GM19035 (cell line): ENCODE measurements around the gene MST1R.
"Not testable (repeated sequence)": the region's sequence is repeated elsewhere in the genome, so short reads cannot be mapped to it uniquely, and the experiment has no call there.

Experiments
- ATAC-seq: cut with Tn5 transposase; IDR thresholded peaks from one replicate; pipeline ENCODE4 v1.9.1; 2021; ENCODE audit not compliant: unreplicated experiment

Gene MST1R

GRCh38 chr3:49912881-49913281 is 9.2 kb upstream of the MST1R start:
- ATAC-seq, result no peak

- ATAC-seq, result no peak
These were observed 7.9 kb upstream of the MST1R start for GRCh38 chr3:49911611-49912010.

- no peak for ATAC-seq
These were observed 7.4 kb upstream of the MST1R start for GRCh38 chr3:49911124-49911420.

- ATAC-seq, result no peak
These were observed 6.9 kb upstream of the MST1R start for GRCh38 chr3:49910409-49911123.

- no peak for ATAC-seq
These were observed 4.9 kb upstream of the MST1R start for GRCh38 chr3:49908373-49909199.

- ATAC-seq, result no peak
These were observed 2.5 kb upstream of the MST1R start for GRCh38 chr3:49906073-49906743.

GRCh38 chr3:49904448-49904847 is 775 bp upstream of the MST1R start:
- not testable (repeated sequence) for ATAC-seq

- ATAC-seq, result no peak
These were observed 945 bp downstream of the MST1R start for GRCh38 chr3:49902511-49903345.

GRCh38 chr3:49901366-49902339 is 2.0 kb downstream of the MST1R start:
- ATAC-seq, result no peak

GRCh38 chr3:49900491-49901153 is 3.1 kb downstream of the MST1R start:
- ATAC-seq, result no peak

- no peak for ATAC-seq
These were observed 3.9 kb downstream of the MST1R start for GRCh38 chr3:49899815-49900214.

- no peak for ATAC-seq
These were observed 4.7 kb downstream of the MST1R start for GRCh38 chr3:49898991-49899390.

- no peak for ATAC-seq
These were observed 7.3 kb downstream of the MST1R start for GRCh38 chr3:49896345-49896744.

- no peak for ATAC-seq
These were observed 7.9 kb downstream of the MST1R start for GRCh38 chr3:49895791-49896190.

GRCh38 chr3:49889296-49889695 is 14.4 kb downstream of the MST1R start:
- no peak for ATAC-seq

GRCh38 chr3:49886922-49887265 is 16.8 kb downstream of the MST1R start:
- ATAC-seq, result no peak

GRCh38 chr3:49883998-49884397 is 19.7 kb downstream of the MST1R start:
- ATAC-seq, result no peak

- no peak for ATAC-seq
These were observed 21.5 kb downstream of the MST1R start for GRCh38 chr3:49882166-49882565.

- no peak for ATAC-seq
These were observed 22.9 kb downstream of the MST1R start for GRCh38 chr3:49880581-49881315.
